Chondrocyte (in vitro differentiated cells): ENCODE data around the gene DLX2. TPM values are rescaled to one million over a fixed set of nuclear protein-coding genes. Genes with fewer than 3 reads are reported as not detected.

Experiments used
- DNase-seq: peaks from one replicate; pipeline ENCODE4 v3.0.0; 2021; ENCODE audit warnings: mixed read lengths, low spot score
- H3K27ac Mint-ChIP-seq: one replicate; pipeline ENCODE4 v1.8.0; 2021; ENCODE audit warnings: mild to moderate bottlenecking, moderate library complexity, mixed read lengths; ENCODE audit not compliant: unreplicated experiment
- H3K27me3 Mint-ChIP-seq: 2 replicates; pipeline ENCODE4 v1.8.0; 2021; ENCODE audit warnings: low read depth, mixed read lengths
- H3K36me3 Mint-ChIP-seq: 2 replicates; pipeline ENCODE4 v1.8.0; 2021; ENCODE audit warnings: low read depth, mixed read lengths
- H3K4me1 Mint-ChIP-seq: 2 replicates; pipeline ENCODE4 v1.8.0; 2021; ENCODE audit warnings: low read depth, mild to moderate bottlenecking, mixed read lengths
- H3K4me3 Mint-ChIP-seq: one replicate; pipeline ENCODE4 v1.8.0; 2021; ENCODE audit warnings: mild to moderate bottlenecking, moderate library complexity, mixed read lengths; ENCODE audit not compliant: unreplicated experiment
- H3K9me3 Mint-ChIP-seq: 2 replicates; pipeline ENCODE4 v1.8.0; 2021; ENCODE audit warnings: low read depth, mixed read lengths
- CTCF ChIP-seq: fragments of 200-600 bp; sonication (generic); IDR thresholded peaks from 2 replicates; pipeline ENCODE4 v1.5.0; 2021; ENCODE audit warnings: antibody characterized with exemption, mild to moderate bottlenecking, moderate library complexity
- total RNA-seq: library from RNA; stranded (reverse); gene quantifications from 3 replicates; pipeline ENCODE4 v1.2.1, GENCODE V29; 2021

Gene DLX2
- total RNA-seq, 1 donor from 2014 or later, result 5.7 TPM

DNA sequence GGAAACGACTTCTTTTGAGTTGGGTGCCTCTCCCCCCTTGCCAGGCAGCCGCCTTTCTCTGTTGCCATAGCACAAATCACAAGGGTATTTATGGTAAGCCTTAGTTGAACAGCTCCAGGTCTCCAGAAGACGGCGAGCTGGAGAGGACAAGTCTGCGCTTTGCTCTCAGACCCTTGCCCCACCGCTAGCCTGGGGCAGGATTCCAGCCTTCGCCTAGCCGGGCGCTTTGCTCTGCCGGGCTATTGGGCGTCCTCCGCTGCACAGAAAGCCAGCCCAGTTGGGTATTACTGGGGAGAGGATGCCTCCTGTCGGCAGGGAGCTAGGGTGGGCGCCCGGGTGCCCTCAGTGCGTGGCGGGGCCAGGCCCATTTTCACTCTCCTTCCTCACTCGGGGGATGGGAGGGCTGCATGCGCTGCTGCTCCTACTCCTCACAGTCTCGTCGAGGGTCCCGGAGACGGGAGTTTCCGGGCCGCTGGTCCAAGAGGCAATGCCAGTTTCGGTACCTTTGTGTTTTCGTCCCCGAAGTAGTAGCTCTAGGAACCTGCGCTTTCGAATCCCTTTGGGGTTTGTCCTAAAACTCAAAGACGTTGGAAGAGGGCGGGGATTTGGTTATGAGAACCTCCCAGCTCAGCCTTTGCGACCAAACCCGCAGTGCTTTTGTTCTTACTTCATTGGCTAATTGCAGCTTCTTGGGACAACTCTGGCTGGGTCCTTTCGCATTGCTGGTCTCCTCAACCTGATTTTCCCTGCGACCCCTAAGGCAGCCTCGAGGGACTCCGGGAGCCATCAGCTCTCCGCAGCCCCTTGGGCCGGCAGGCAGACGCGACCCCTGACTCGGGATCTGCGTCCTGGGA, 3.6 kb upstream of the DLX2 start:
- Mint-ChIP-seq H3K4me3 (peak overlapping the region; percentile 73), H3K27me3 (no peaks in the 10 kb centered on the region), H3K36me3 (no peaks in the 10 kb centered on the region), H3K9me3 (no peaks in the 10 kb centered on the region), H3K27ac (no peak overlapping the region), H3K4me1 (peaks cover 20% of the 10 kb centered on the region)
- peak; percentile 84 for TF ChIP-seq CTCF
- no peak for DNase-seq

DNA sequence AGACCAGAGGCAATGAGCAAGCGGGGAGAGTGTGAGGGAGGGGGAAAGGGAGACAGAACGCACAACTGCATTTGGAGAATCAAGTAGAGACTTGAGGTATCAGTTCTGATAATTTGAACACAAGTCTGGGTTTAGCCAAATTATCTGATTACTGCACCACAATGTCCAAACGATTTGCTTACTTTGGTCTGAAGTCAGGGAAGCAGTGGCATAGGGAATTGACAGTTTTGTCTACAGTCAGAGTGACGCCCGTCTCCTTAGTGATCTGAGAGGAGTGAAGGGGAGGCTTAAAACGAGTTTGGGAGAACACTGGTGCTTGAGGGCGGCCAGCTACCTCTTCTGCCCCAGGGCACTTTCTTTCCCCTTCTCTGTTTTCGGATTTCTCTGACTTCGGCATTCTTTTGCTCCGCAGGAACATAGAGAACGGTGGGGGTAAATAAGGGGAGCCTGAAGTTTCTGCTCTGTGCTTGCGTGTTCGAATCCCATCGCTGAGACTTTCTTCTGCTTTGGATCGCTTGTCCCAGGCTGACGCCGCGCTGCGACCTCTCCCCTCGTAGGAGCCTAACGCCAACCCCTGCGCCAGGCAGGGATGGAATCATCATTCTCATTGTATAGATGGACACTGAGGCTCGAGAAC, 2.9 kb upstream of the DLX2 start:
- Mint-ChIP-seq H3K27me3 (no peaks in the 10 kb centered on the region), H3K27ac (no peak overlapping the region), H3K4me3 (peak overlapping the region; percentile 73), H3K36me3 (peaks cover 3% of the 10 kb centered on the region), H3K9me3 (no peaks in the 10 kb centered on the region), H3K4me1 (peaks cover 25% of the 10 kb centered on the region)
- no peak for DNase-seq
- TF ChIP-seq CTCF, result no peak

- no peak for DNase-seq
- H3K4me3 Mint-ChIP-seq, result peak overlapping the region; percentile 91
- H3K9me3 Mint-ChIP-seq, result no peaks in the 10 kb centered on the region
- H3K4me1 Mint-ChIP-seq, result peaks cover 38% of the 10 kb centered on the region
- peaks cover 4% of the 10 kb centered on the region for H3K36me3 Mint-ChIP-seq
- H3K27ac Mint-ChIP-seq, result peak overlapping the region; percentile 94
- peak; percentile 97 for TF ChIP-seq CTCF
- H3K27me3 Mint-ChIP-seq, result no peaks in the 10 kb centered on the region
These were observed 972 bp upstream of the DLX2 start for GRCh38 chr2:172103471-172104272.

DNA sequence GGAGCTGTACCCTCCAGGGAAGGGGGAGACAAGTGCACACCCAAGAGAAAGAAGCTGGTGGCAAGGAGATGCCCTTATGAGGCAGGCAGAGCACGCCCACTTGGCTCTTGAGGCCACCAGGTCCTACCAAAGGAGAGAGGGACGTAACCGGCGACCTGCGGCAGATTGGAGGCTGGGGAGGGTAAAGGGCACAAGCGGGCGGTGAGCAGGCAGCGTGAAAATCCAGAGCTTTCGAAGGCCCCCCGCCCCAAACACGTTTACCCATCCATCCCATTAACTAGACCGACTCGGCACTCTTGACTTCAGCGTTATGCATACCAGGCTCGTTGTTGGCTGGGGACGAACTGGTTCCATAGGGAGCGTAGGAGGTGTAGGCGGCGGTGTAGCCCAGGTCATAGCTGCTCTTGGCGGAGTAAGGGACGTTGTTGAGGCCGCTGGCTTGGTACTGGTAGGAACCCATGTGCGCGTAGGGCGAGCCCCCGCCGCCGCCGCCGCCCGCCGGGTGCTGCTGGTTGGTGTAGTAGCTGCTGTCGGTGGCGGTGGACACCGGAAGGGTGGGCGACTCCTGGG, 794 bp downstream of the DLX2 start:
- H3K4me3 Mint-ChIP-seq, result peak overlapping the region; percentile 91
- TF ChIP-seq CTCF, result no peak
- no peak for DNase-seq
- H3K27ac Mint-ChIP-seq, result peak overlapping the region; percentile 94
- H3K4me1 Mint-ChIP-seq, result peaks cover 53% of the 10 kb centered on the region
- H3K36me3 Mint-ChIP-seq, result peaks cover 7% of the 10 kb centered on the region
- H3K27me3 Mint-ChIP-seq, result no peaks in the 10 kb centered on the region
- H3K9me3 Mint-ChIP-seq, result no peaks in the 10 kb centered on the region
